Fibroblast of skin of right biceps (primary cell): ENCODE data around the gene ZNF165.
A peak's percentile ranks its signal among the peaks of the same experiment; 100 is the strongest.

Source experiments
- DNase-seq: peaks from one replicate; pipeline ENCODE4 v3.0.0-alpha.2; 2013

The ZNF165 gene

GRCh38 chr6:28124350-28124970 is 44.1 kb downstream of the ZNF165 start, which contains the start of gene ZSCAN16:
Gene ZSCAN16, plus strand, starts transcription at chr6:28124609. Its CDS starts 835 bp downstream, at chr6:28125444.
- DNase-seq = peak; percentile 82

GRCh38 chr6:28124971-28125353 is 44.6 kb downstream of the ZNF165 start:
- DNase-seq = no peak

GRCh38 chr6:28125401-28125800 is 45.0 kb downstream of the ZNF165 start:
- DNase-seq = no peak

GRCh38 chr6:28134015-28134414 is 53.6 kb downstream of the ZNF165 start:
- peak; percentile 49 for DNase-seq

GRCh38 chr6:28134716-28135115 is 54.3 kb downstream of the ZNF165 start:
- no peak for DNase-seq

- no peak for DNase-seq
These were observed 55.0 kb downstream of the ZNF165 start for GRCh38 chr6:28135393-28135792.

- DNase-seq = peak; percentile 96
These were observed 56.5 kb downstream of the ZNF165 start for GRCh38 chr6:28136585-28137504.

GRCh38 chr6:28137505-28137981 is 57.2 kb downstream of the ZNF165 start:
- peak; percentile 46 for DNase-seq
